Heart right ventricle (tissue), 16 donors: ENCODE measurements around the gene ADARB1. TPM values are rescaled to one million over a fixed set of nuclear protein-coding genes. Genes with fewer than 3 reads are reported as not detected.

Experiments
- ATAC-seq, 8 donors: fragments of 200-7000 bp; cut with Tn5 transposase; one replicate each; pipeline ENCODE4 v1.9.1; 2020; ENCODE audit warnings: mild to moderate bottlenecking in 8 of 8, moderate library complexity in 8 of 8, moderate number of reproducible peaks in 1 of 8
- DNase-seq, 2 donors: peaks; one replicate each; pipeline ENCODE4 v3.0.0-alpha.2; 2020
- H3K27ac ChIP-seq, 10 donors: fragments of 200-600 bp; sonication (generic) in 2 of 10; one replicate each; pipeline versions ENCODE4 v1.5.0 to v1.8.0; 2020 to 2022; ENCODE audit warnings: mild to moderate bottlenecking in 3 of 10
- H3K27me3 ChIP-seq, 7 donors: fragments of 200-600 bp; one replicate each; pipeline ENCODE4 v1.8.0; 2021 to 2022; ENCODE audit warnings: mild to moderate bottlenecking in 2 of 7
- H3K36me3 ChIP-seq, 9 donors: fragments of 200-600 bp; sonication (generic) in 1 of 9; one replicate each; pipeline versions ENCODE4 v1.5.0 to v1.8.0; 2020 to 2022; ENCODE audit warnings: mild to moderate bottlenecking in 2 of 9
- H3K4me1 ChIP-seq, 9 donors: fragments of 200-600 bp; sonication (generic) in 1 of 9; one replicate each; pipeline versions ENCODE4 v1.5.0 to v1.8.0; 2020 to 2022; ENCODE audit warnings: mild to moderate bottlenecking in 4 of 9
- H3K4me3 ChIP-seq, 10 donors: fragments of 200-600 bp; sonication (generic) in 2 of 10; one replicate each; pipeline versions ENCODE4 v1.5.0 to v1.8.0; 2020 to 2022; ENCODE audit warnings: mild to moderate bottlenecking in 7 of 10, moderate library complexity in 2 of 10
- H3K9me3 ChIP-seq, 11 donors: fragments of 200-600 bp in 10 of 11; sonication (generic) in 2 of 11; one replicate each; pipeline versions ENCODE4 v1.5.0 to v1.8.0; 2013 to 2022; ENCODE audit warnings: mild to moderate bottlenecking in 2 of 11, control low read depth in 1 of 11, moderate library complexity in 1 of 11
- WGBS, 2 donors: extraction: QIAGEN DNeasy Blood & Tissue Kit; methylation state at CpG; one replicate each; pipeline ENCODE4 v1.1.7; 2013; ENCODE audit warnings: inconsistent platforms in 1 of 2; 5-methylcytosine and 5-hydroxymethylcytosine counted together
- intact Hi-C, 10 donors: fragments of 100-400 bp; cut with DNase I; formaldehyde crosslinking; loops; one replicate each; pipeline versions ENCODE4 v1.11.1 to v1.14.2; 2022
- polyA plus RNA-seq, 2 donors: library from polyadenylated mRNA; stranded (reverse); fragments of 200-250 nt; gene quantifications; one replicate each; pipeline ENCODE4 v1.2.3, GENCODE V29; 2013
- total RNA-seq, 10 donors: library from RNA; stranded (reverse); fragmentation: NEBNext Ultra II Directional in 3 of 10; extraction: Animal tissue kit (Norgen Biotek cat#: 25700) in 3 of 10; gene quantifications; one replicate each; pipeline versions ENCODE4 v1.2.1 to v1.2.4, GENCODE V29; 2021 to 2023
- TF ChIP-seq, protein P1 (sequence below), 9 donors: fragments of 200-600 bp; sonication (generic) in 2 of 9; IDR thresholded peaks; one replicate each; pipeline versions ENCODE4 v1.5.0 to v1.8.0; 2021 to 2022; ENCODE audit warnings: antibody characterized with exemption in 9 of 9, mild to moderate bottlenecking in 5 of 9, moderate library complexity in 1 of 9
- donor health status: Arrhythmogenic right ventricular cardiomyopathy.
- donor health status: ischemic (EF 13 %, LVEDD 7.1; RV severe dilation, severe dysfunction).
- donor health status: healthy with polysubstance abuse.
- donor health status: DM: no; HTN: yes; CAD: no.
- donor health status: DM: no; HTN: no; CAD: no.
- donor health status: ischemic (EF 25% LVEDD 6.9; RV normal size, moderate dysfunction).
- donor health status: ischemic (EF 25% LVEDD 5.7; RV mildly dilated, moderate dysfunction).
- donor health status: healthy.
- donor health status: DM: yes; HTN: yes; CAD: no.
- donor health status: Ischemic cardiomyopathy.
- donor health status: ischemic (EF 35%, LVEDD 5.7; RV mildly dilated, moderate dysfunction).
- donor health status: nonischemic (EF 11% LVEDD 7.7; RV severe dilation, severe dysfunction).
- donor health status: DM: yes; HTN: yes; CAD: no.
- donor health status: PGD.
- donor health status: ischemic (EF 29% LVEDD 5.4; RV normal size, mild dysfunction).
- donor health status: nonischemic (EF 23%, LVEDD 6.1; RV moderate dilation, normal function).

Gene ADARB1
- total and polyA plus RNA-seq, 12 donors = 7.4 to 21.2 (median 13.5) TPM

GRCh38 chr21:45079351-45079750 lies 5.0 kb downstream of the ADARB1 start:
- Histone ChIP-seq H3K4me3 (no peak overlapping the region), H3K27me3 (peaks cover 0 to 8% (median 0%) of the 10 kb centered on the region in 7 donors), H3K27ac (peak overlapping the region in 2 of 10 donors; percentile 33 to 61), H3K36me3 (peaks cover 0 to 8% (median 0%) of the 10 kb centered on the region in 9 donors), H3K9me3 (no peaks in the 10 kb centered on the region), H3K4me1 (peaks cover 16 to 82% (median 39%) of the 10 kb centered on the region in 9 donors)
- TF ChIP-seq, protein P1, sequence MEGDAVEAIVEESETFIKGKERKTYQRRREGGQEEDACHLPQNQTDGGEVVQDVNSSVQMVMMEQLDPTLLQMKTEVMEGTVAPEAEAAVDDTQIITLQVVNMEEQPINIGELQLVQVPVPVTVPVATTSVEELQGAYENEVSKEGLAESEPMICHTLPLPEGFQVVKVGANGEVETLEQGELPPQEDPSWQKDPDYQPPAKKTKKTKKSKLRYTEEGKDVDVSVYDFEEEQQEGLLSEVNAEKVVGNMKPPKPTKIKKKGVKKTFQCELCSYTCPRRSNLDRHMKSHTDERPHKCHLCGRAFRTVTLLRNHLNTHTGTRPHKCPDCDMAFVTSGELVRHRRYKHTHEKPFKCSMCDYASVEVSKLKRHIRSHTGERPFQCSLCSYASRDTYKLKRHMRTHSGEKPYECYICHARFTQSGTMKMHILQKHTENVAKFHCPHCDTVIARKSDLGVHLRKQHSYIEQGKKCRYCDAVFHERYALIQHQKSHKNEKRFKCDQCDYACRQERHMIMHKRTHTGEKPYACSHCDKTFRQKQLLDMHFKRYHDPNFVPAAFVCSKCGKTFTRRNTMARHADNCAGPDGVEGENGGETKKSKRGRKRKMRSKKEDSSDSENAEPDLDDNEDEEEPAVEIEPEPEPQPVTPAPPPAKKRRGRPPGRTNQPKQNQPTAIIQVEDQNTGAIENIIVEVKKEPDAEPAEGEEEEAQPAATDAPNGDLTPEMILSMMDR (IDR thresholded peaks at IDR 0.05) = no peak
- ATAC-seq = no peak
- DNase-seq = no peak
- intact Hi-C loops = loop anchor here in 6 of 10 donors (5.0 to 10.0 kb wide), 6 partner anchors 33 to 132 kb away; no protein-coding TSS in a partner anchor
- WGBS, 2 donors = 55 to 64% methylated on average over 2 of the region's 2 CpGs

DNA sequence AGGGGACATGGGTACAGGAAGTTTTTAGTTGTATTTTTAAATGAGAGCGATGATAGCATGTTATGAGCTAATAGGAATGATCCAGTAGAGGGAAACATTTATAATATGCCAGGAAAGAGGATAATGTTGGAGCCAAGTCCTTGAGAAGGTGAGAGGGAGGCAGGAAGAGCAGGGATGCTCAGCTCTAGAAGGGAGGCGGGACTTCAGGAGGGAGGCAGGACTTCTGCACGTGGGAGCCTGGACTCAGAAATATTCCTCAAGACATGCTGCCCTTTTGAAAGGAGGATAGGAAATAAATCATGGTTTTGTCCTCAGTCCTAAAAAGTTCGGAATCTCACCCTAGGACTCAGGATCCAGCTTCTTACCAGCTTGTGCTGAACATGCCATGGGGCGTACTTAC lies 5.9 kb downstream of the ADARB1 start:
- peaks cover 0 to 8% (median 0%) of the 10 kb centered on the region in 9 donors for H3K36me3 ChIP-seq
- no peak overlapping the region for H3K4me3 ChIP-seq
- no peak for DNase-seq
- peaks cover 15 to 89% (median 43%) of the 10 kb centered on the region in 9 donors for H3K4me1 ChIP-seq
- intact Hi-C loops = loop anchor here in 1 of 10 donors (5.0 kb wide), 1 partner anchor 47 kb away; no protein-coding TSS in a partner anchor
- H3K9me3 ChIP-seq = no peaks in the 10 kb centered on the region
- peak in 1 of 8 donors; percentile 23 for ATAC-seq
- peaks cover 0 to 4% (median 0%) of the 10 kb centered on the region in 7 donors for H3K27me3 ChIP-seq
- H3K27ac ChIP-seq = peak overlapping the region in 2 of 10 donors; percentile 5 to 33
- TF ChIP-seq, protein P1 (IDR thresholded peaks at IDR 0.05) = no peak
- 74% methylated on average over 5 of the region's 5 CpGs for WGBS, 2 donors

- 55 to 57% methylated on average over 8 of the region's 8 CpGs for WGBS, 2 donors
- Histone ChIP-seq H3K9me3 (no peaks in the 10 kb centered on the region), H3K4me1 (peaks cover 10 to 88% (median 37%) of the 10 kb centered on the region in 9 donors)
Observed at GRCh38 chr21:45080639-45081414, 6.4 kb downstream of the ADARB1 start.

GRCh38 chr21:45081636-45082035 lies 7.3 kb downstream of the ADARB1 start:
- peak overlapping the region in 1 of 10 donors; percentile 22 for H3K27ac ChIP-seq
- peak in 1 of 8 donors; percentile 40 for ATAC-seq
- 89 to 99% methylated on average over 4 of the region's 4 CpGs for WGBS, 2 donors
- TF ChIP-seq, protein P1 (IDR thresholded peaks at IDR 0.05) = no peak
- H3K27me3 ChIP-seq = no peaks in the 10 kb centered on the region
- peaks cover 0 to 8% (median 0%) of the 10 kb centered on the region in 9 donors for H3K36me3 ChIP-seq
- H3K4me3 ChIP-seq = no peak overlapping the region
- intact Hi-C loops = loop anchor here in 1 of 10 donors (5.0 kb wide), 1 partner anchor 46 kb away; no protein-coding TSS in a partner anchor
- no peak for DNase-seq
- peaks cover 6 to 87% (median 36%) of the 10 kb centered on the region in 9 donors for H3K4me1 ChIP-seq
- no peaks in the 10 kb centered on the region for H3K9me3 ChIP-seq

More at GRCh38 chr21:45080639-45081414, 6.4 kb downstream of the ADARB1 start:
- Histone ChIP-seq H3K27me3 (no peaks in the 10 kb centered on the region), H3K27ac (peak overlapping the region in 4 of 10 donors; percentile 5 to 24 (median 14)), H3K36me3 (peaks cover 0 to 8% (median 0%) of the 10 kb centered on the region in 9 donors), H3K4me3 (no peak overlapping the region)
- ATAC-seq = peak in 6 of 8 donors; percentile 31 to 72 (median 60)
- DNase-seq = no peak
- TF ChIP-seq, protein P1 (IDR thresholded peaks at IDR 0.05) = no peak
- intact Hi-C loops = loop anchor here in 1 of 10 donors (5.0 kb wide), 1 partner anchor 46 kb away; no protein-coding TSS in a partner anchor
